GM21528 (cell line): ENCODE data around the gene CCDC27.
"Not testable (repeated sequence)": the region's sequence is repeated elsewhere in the genome, so short reads cannot be mapped to it uniquely, and the experiment has no call there.

Experiments used
- ATAC-seq: cut with Tn5 transposase; IDR thresholded peaks from one replicate; pipeline ENCODE4 v1.9.1; 2021; ENCODE audit warnings: mild to moderate bottlenecking, moderate library complexity; ENCODE audit not compliant: unreplicated experiment, low FRiP score

Gene CCDC27

DNA sequence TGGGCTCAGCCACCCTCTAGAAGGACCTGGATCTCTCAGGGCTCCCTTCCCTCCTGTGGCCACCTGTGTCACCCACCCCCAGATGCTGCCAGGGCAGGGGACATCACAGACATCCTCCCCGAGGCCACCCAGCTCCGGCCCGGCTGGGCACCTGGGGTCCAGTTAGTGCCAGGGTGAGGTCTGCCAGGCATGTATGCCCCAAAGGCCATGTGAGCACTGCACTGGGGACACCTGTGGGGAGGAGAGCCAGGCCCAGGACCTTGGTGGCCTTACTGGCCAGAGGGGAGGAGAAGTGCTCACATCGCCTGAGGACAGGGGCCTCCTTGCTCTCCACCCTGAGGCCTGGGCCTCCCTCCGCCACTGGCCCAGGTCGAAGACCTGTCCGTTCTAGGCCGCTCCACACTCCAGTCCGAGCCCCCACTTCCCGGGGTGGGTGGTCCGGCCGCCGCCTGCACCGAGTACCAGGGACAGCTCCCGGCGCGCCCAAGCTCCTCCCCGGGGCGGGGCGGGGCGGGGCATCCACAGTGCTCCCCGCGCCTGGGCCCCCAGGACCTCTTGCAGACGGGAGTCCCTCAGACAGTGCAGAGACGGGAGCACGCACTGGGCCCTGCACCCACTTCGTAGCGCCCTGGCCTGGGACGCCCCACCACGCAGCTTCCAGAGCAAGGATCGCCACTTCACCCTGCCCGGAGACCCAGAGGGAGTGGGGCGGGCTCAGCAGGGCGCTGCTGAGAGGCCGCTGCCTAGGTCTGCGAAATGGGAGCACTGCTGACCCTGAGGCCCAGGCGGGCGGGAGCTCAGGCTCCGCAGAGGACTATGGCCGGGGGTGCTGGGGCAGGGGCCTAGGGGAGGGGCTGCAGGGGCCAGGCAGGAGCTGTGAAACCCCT, 34.3 kb upstream of the CCDC27 start:
- no peak for ATAC-seq

- ATAC-seq, result no peak
Observed at GRCh38 chr1:3718764-3719163, 33.5 kb upstream of the CCDC27 start.

DNA sequence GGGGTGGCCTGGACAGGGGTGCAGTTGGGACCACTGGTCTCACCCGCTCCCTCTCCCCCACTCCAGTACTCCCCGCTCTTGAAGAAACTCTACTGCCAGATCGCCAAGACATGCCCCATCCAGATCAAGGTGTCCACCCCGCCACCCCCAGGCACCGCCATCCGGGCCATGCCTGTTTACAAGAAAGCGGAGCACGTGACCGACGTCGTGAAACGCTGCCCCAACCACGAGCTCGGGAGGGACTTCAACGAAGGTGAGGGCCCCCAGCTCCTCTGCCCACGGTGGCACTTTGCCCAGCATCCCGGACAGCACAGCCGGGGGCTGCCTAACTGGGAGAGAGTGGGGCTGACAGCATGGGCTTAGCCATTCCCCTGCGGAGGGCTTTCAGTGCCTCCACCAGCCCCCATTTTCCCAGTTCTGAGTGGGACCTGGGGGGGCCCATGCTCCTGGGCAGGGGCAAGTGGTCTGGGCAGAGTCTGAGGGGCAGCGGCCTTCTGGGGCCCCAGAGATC, 30.2 kb upstream of the CCDC27 start:
- no peak for ATAC-seq

GRCh38 chr1:3722846-3723245, 29.4 kb upstream of the CCDC27 start:
- ATAC-seq, result no peak

DNA sequence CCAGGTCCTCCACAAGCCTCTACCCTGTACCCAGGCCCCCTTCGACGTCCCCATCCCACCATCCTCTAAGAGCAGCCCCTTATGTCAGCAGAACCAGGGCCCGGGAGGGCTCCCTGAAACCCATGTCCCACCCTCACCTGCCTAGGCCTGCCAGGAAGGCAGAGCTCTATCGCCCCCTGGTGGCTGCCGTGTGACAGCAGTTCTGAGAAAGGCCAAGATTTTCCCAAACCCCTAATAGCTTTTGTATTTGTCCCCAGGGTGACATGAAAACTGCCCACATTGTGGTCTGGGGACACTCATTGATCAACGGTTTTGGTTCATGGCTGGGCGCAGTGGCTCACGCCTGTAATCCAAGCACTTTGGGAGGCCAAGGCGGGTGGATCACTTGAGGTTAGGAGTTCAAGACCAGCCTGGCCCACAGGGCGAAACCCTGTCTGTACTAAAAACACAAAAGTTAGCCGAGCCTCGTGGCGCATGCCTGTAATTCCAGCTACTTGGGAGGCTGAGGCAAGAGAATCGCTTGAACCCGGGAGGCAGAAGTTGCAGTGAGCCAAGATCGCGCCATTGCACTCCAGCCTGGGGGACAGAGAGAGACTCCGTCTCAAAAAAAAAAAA, 27.7 kb upstream of the CCDC27 start:
- not testable (repeated sequence) for ATAC-seq

DNA sequence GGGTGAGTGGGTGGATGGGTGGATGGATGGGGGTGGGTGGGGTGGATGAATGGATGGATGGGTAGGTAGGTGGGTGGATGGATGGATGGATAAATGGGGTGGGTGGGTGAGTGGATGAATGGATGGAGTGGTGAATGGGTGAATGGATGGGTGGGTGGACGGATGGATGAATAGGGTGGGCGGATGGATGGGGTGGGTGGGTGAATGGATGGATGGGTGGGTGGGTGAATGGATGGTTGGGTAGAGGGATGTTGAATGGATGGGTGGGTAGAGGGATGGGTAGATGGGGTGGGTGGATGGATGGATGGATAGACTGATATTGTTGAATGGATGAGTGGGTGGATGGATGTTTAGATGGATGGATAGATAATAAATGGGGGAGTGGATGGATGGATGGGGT, 26.9 kb upstream of the CCDC27 start:
- ATAC-seq, result no peak

DNA sequence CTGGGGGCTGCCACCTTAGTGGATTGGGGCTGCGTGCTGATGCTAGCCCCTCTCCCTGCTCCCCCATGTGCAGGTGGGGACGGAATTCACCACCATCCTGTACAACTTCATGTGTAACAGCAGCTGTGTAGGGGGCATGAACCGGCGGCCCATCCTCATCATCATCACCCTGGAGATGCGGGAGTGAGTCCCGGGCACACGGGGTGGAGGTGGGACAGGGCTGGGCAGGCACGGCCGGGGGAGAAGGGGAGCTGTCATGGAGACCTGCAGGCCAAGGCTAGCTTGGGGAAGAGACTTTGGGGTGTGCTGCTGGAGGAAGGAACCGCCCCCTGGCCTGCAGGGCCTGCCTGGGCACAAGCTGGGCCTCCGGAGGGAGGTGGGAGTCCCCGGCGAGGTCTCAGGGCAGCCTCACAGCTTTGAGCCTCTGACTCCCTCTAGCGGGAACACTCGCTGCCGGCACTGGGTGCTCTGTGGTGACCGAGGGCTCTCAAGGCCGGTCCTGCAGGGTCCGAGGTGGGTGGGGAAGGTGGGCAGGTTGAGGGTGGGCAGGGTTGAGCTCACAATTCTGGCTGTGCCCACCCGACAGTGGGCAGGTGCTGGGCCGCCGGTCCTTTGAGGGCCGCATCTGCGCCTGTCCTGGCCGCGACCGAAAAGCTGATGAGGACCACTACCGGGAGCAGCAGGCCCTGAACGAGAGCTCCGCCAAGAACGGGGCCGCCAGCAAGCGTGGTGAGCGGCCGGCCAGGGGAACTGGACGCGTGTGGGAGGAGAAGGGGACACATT, 25.0 kb upstream of the CCDC27 start:
- no peak for ATAC-seq

DNA sequence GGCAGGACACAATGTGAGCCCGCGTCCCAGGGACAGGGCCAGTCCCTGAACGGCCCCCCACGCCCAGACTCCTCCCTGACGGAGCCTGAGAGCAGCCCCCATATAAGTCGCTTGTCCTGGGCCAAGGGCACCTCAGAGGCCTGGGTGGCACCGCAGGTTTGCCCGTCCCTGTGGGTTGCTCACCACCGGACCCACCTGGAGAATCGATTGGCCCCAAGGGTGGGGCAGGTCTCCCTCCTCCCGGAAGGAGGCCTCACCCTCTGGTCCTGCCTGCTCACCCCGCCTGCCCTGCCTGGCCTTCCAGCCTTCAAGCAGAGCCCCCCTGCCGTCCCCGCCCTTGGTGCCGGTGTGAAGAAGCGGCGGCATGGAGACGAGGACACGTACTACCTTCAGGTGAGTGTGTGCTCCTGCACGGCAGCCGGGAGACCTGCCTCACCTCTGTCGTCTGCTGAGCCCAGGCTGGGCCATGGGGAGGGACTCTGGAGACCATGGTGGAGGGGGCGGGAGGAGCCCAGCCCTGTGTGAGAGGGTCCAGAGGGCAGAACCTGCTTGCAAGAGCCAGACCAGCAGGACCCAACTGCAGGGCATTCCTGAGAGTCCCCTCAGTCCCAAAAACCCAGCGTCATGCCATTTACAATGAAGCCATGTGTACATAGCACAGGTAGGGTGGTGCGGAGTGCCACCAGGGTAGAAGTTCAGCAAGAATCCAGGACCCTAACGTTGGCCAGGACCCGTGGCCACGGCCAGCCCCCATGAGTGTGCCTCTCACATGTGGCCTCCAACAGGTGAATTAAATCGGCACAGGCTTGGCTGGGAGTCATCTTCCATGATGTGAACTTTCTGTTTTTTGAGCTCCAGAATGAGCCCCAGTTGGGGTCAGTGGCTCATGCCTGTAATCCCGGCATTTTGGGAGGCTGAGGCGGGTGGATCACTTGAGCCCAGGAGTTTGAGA, 24.1 kb upstream of the CCDC27 start:
- no peak for ATAC-seq

GRCh38 chr1:3729594-3730542, 22.4 kb upstream of the CCDC27 start:
- no peak for ATAC-seq

DNA sequence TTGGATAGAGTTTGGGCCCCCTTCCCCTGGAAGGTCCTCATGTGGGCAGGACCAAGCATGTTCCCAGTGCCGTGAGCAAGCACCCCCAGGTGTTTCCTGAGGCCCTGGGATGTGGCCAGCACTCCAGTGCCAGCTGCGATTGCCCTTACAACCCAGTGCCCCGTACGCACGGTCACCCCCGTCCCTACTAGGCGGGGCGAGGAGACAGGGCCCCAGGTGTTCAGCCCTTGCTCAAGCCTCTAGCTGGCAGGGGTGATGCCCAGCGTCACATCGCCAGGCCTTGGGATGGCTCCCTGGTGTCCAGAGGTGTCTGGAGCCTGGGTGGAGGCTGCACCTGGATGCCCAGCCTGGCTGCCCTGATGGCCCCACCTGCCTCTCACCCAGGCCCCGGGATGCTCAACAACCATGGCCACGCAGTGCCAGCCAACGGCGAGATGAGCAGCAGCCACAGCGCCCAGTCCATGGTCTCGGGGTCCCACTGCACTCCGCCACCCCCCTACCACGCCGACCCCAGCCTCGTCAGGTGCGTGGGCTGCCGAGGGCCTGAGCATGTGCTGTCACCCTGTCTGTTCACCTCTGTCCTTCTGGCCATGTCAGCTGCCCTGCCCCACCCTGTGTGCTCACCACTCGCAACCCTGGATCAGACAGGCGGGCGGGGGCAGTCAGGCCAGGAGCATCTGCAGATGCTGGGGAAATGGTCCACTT, 21.6 kb upstream of the CCDC27 start:
- ATAC-seq, result no peak

- ATAC-seq, result no peak
Observed at GRCh38 chr1:3731583-3732433, 20.4 kb upstream of the CCDC27 start.

DNA sequence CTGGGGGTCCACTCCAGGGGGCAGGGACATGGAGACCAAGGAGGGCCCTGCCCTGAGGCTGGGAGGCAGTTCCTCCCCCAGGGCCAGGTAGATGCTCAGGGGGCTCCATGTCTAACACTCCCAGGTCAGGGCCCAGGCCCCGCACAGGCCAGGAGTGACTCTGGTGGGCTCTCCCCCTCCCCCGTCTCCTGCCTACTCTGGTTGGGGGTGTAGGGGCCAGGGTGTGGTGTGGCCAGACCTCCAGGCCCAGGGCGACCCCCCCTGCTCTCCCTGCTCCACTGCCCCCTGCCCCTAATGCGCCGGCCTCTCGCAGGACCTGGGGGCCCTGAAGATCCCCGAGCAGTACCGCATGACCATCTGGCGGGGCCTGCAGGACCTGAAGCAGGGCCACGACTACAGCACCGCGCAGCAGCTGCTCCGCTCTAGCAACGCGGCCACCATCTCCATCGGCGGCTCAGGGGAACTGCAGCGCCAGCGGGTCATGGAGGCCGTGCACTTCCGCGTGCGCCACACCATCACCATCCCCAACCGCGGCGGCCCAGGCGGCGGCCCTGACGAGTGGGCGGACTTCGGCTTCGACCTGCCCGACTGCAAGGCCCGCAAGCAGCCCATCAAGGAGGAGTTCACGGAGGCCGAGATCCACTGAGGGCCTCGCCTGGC, 19.7 kb upstream of the CCDC27 start:
- no peak for ATAC-seq

DNA sequence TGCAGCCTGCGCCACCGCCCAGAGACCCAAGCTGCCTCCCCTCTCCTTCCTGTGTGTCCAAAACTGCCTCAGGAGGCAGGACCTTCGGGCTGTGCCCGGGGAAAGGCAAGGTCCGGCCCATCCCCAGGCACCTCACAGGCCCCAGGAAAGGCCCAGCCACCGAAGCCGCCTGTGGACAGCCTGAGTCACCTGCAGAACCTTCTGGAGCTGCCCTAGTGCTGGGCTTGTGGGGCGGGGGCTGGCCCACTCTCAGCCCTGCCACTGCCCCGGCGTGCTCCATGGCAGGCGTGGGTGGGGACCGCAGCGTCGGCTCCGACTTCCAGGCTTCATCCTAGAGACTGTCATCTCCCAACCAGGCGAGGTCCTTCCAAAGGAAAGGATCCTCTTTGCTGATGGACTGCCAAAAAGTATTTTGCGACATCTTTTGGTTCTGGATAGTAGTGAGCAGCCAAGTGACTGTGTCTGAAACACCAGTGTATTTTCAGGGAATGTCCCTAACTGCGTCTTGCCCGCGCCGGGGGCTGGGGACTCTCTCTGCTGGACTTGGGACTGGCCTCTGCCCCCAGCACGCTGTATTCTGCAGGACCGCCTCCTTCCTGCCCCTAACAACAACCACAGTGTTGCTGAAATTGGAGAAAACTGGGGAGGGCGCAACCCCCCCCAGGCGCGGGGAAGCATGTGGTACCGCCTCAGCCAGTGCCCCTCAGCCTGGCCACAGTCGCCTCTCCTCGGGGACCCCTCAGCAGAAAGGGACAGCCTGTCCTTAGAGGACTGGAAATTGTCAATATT, 19.0 kb upstream of the CCDC27 start:
- no peak for ATAC-seq

- ATAC-seq, result no peak
Observed at GRCh38 chr1:3733883-3734589, 18.2 kb upstream of the CCDC27 start.

DNA sequence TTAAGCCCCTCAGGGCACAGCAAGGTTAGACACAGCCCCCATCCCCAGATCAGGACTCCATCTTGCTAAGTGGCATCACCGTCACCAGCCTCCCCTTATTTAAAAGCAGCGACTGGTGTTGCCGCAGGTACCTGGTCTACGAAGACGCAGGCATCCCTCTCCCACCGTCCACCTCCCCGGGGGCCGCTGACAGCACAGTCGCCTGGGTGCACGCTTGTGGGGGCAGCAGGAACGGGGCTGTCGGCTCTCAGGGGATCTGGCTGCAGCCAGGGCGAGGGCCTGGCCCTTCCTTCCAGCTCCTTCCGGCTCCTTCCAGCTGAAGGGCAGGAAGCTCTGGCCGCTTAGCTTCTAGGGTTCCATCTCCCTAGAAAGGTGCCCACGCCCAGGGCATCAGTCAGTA, 17.6 kb upstream of the CCDC27 start:
- ATAC-seq, result no peak
